Measurements from ENCODE around the gene NMT1.

The NMT1 gene

GRCh38 chr17:45146890-45147580 lies 85.9 kb downstream of the NMT1 start:
- Histone ChIP-seq H3K27me3 (ENCODE audit: insufficient read depth, low read depth, severe bottlenecking) (no peaks in the 10 kb centered on the region), H3K9me3 (ENCODE audit: severe bottlenecking) (no peaks in the 10 kb centered on the region), H3K27ac (peak overlapping the region; percentile 99), H3K36me3 (no peaks in the 10 kb centered on the region), H3K4me3 (ENCODE audit: low read depth, low read length) (peak overlapping the region; percentile 74)
- TF ChIP-seq CTCF (IDR thresholded peaks at IDR 0.05; ENCODE audit: low read depth, low read length), result no peak
- DNase-seq, result peak; percentile 43

GRCh38 chr17:45147581-45148182 lies 86.6 kb downstream of the NMT1 start:
- H3K27me3 ChIP-seq (ENCODE audit: insufficient read depth, low read depth, severe bottlenecking), result no peaks in the 10 kb centered on the region
- no peaks in the 10 kb centered on the region for H3K36me3 ChIP-seq
- peak overlapping the region; percentile 99 for H3K27ac ChIP-seq
- peak overlapping the region; percentile 74 for H3K4me3 ChIP-seq (ENCODE audit: low read depth, low read length)
- TF ChIP-seq CTCF (IDR thresholded peaks at IDR 0.05; ENCODE audit: low read depth, low read length), result no peak
- H3K9me3 ChIP-seq (ENCODE audit: severe bottlenecking), result no peaks in the 10 kb centered on the region
- DNase-seq, result peak; percentile 91

- no peaks in the 10 kb centered on the region for H3K9me3 ChIP-seq (ENCODE audit: severe bottlenecking)
- TF ChIP-seq CTCF (IDR thresholded peaks at IDR 0.05; ENCODE audit: low read depth, low read length), result no peak
Measured at GRCh38 chr17:45148183-45149036, 87.3 kb downstream of the NMT1 start, which contains the start of gene HEXIM1. TSS of gene HEXIM1 (plus strand) at chr17:45148475. CDS start at chr17:45149191, 716 bp downstream.

GRCh38 chr17:45149037-45149668 lies 88.0 kb downstream of the NMT1 start:
- Histone ChIP-seq H3K9me3 (ENCODE audit: severe bottlenecking) (no peaks in the 10 kb centered on the region), H3K27me3 (ENCODE audit: insufficient read depth, low read depth, severe bottlenecking) (no peaks in the 10 kb centered on the region), H3K4me3 (ENCODE audit: low read depth, low read length) (peak overlapping the region; percentile 57), H3K27ac (peak overlapping the region; percentile 80), H3K36me3 (no peaks in the 10 kb centered on the region)
- peak; percentile 98 for TF ChIP-seq CTCF (IDR thresholded peaks at IDR 0.05; ENCODE audit: low read depth, low read length)
- peak; percentile 96 for DNase-seq

More at GRCh38 chr17:45148183-45149036, 87.3 kb downstream of the NMT1 start, which contains the start of gene HEXIM1:
- H3K27ac ChIP-seq, result peak within 1 kb of the TSS; percentile 99
- no peaks in the 10 kb centered on the region for H3K36me3 ChIP-seq
- peak within 1 kb of the TSS; percentile 74 for H3K4me3 ChIP-seq (ENCODE audit: low read depth, low read length)
- peak; percentile 100 for DNase-seq
- H3K27me3 ChIP-seq (ENCODE audit: insufficient read depth, low read depth, severe bottlenecking), result no peaks in the 10 kb centered on the region

Measured in WERI-Rb-1 (cell line).